Hepatocyte (in vitro differentiated cells): Measurements from ENCODE around the gene UBE2U.

Experiments used
- EZH2phosphoT487 ChIP-seq: fragments of 200-600 bp; sonication (generic); IDR thresholded peaks from one replicate; pipeline ENCODE4 v1.6.1; 2018; ENCODE audit warnings: antibody characterized with exemption, mild to moderate bottlenecking, low read depth, moderate library complexity; ENCODE audit not compliant: unreplicated experiment, severe bottlenecking
- TF ChIP-seq, protein P1 (sequence below): fragments of 200-600 bp; sonication (generic); IDR thresholded peaks from 2 replicates; pipeline ENCODE4 v1.5.1; 2016; ENCODE audit warnings: antibody characterized with exemption, mild to moderate bottlenecking; ENCODE audit not compliant: poor library complexity

DNA sequence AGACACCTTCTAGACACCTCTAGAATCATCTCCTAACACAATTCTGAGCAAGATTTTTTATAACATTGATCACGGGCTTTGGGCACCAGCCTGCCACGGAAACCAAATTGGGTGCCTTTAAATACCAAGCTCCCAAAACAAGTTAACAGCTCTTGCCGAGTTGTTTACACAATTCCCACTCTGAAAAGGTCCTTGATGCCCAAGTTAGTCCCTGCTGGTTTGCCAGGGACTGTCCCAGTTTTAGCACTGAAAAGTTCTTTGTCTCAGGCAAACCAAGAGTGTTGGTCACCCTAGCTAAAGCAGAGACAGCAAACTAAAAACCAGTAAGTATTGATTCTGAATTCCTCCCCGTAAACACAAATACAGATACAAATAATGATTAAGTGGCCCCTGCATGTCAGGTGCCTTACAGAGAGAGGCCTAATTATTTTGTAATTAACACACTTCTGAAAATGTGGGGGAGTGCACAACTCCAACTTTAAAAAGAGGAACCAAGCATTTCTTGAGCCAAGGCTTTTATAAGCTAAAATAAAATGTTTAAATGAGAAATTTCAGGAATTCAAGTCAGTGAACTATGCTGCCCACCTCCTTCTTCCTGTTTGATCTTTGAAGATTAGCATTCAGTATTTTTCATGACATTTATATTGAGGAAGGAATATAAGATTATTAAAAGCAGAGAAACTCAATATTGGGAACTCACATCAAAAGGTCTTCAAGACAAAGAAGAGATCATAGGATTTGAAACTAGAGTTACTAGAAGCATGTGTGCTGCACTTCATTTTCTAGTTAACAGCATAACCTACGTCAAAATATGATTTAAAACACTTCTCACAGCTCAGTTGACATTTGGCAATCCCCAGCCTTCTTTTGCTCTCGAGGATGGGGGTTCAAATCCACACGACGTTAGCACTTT, 9.0 kb upstream of the UBE2U start:
- TF ChIP-seq, protein P1, sequence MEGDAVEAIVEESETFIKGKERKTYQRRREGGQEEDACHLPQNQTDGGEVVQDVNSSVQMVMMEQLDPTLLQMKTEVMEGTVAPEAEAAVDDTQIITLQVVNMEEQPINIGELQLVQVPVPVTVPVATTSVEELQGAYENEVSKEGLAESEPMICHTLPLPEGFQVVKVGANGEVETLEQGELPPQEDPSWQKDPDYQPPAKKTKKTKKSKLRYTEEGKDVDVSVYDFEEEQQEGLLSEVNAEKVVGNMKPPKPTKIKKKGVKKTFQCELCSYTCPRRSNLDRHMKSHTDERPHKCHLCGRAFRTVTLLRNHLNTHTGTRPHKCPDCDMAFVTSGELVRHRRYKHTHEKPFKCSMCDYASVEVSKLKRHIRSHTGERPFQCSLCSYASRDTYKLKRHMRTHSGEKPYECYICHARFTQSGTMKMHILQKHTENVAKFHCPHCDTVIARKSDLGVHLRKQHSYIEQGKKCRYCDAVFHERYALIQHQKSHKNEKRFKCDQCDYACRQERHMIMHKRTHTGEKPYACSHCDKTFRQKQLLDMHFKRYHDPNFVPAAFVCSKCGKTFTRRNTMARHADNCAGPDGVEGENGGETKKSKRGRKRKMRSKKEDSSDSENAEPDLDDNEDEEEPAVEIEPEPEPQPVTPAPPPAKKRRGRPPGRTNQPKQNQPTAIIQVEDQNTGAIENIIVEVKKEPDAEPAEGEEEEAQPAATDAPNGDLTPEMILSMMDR: no peak
- TF ChIP-seq EZH2phosphoT487: no peak
